Fibroblast of villous mesenchyme (primary cell): ENCODE data around the gene MIGA1. TPM values are rescaled to one million over a fixed set of nuclear protein-coding genes. Genes with fewer than 3 reads are reported as not detected.
A peak's percentile ranks its signal among the peaks of the same experiment; 100 is the strongest.

Experiments used
- DNase-seq: peaks from one replicate; pipeline ENCODE4 v3.0.0-alpha.2; 2010; ENCODE audit warnings: low read depth
- H3K4me3 ChIP-seq: 2 replicates; pipeline ENCODE4 v1.5.1; 2011; ENCODE audit warnings: low read depth, mild to moderate bottlenecking, low read length
- CTCF ChIP-seq: IDR thresholded peaks from 2 replicates; pipeline ENCODE4 v1.5.1; 2012; ENCODE audit warnings: low read depth, mild to moderate bottlenecking, low read length; ENCODE audit not compliant: insufficient read depth
- total RNA-seq: library from RNA; depleted of rRNA; stranded (reverse); fragments of >200 nt; gene quantifications from 2 replicates; pipeline ENCODE4 v1.2.3, GENCODE V29; 2012

MIGA1 gene
- total RNA-seq, 1 donor: 16.8 TPM

GRCh38 chr1:77873461-77873860, 94.0 kb downstream of the MIGA1 start:
- no peak for DNase-seq
- no peak overlapping the region for H3K4me3 ChIP-seq
- no peak for TF ChIP-seq CTCF

- TF ChIP-seq CTCF: no peak
- peak; percentile 59 for DNase-seq
- no peak overlapping the region for H3K4me3 ChIP-seq
Observed at GRCh38 chr1:77874804-77875445, 95.5 kb downstream of the MIGA1 start.

GRCh38 chr1:77876884-77877283, 97.4 kb downstream of the MIGA1 start:
- no peak overlapping the region for H3K4me3 ChIP-seq
- DNase-seq: peak; percentile 28
- TF ChIP-seq CTCF: no peak

GRCh38 chr1:77881061-77881460, 101.6 kb downstream of the MIGA1 start:
- H3K4me3 ChIP-seq: no peak overlapping the region
- TF ChIP-seq CTCF: no peak
- DNase-seq: no peak

GRCh38 chr1:77882411-77882810, 103.0 kb downstream of the MIGA1 start:
- TF ChIP-seq CTCF: no peak
- no peak for DNase-seq
- H3K4me3 ChIP-seq: no peak overlapping the region

- peak; percentile 26 for TF ChIP-seq CTCF
- DNase-seq: peak; percentile 89
Observed at GRCh38 chr1:77888081-77888780, 108.8 kb downstream of the MIGA1 start, which contains the start of gene NEXN. TSS of gene NEXN (plus strand) at chr1:77888624. CDS start at chr1:77916107, 27,483 bp downstream.

More at GRCh38 chr1:77888081-77888780, 108.8 kb downstream of the MIGA1 start, which contains the start of gene NEXN:
- peak within 1 kb of the TSS; percentile 95 for H3K4me3 ChIP-seq
